ENCODE data around the gene GHSR. TPM values are rescaled to one million over a fixed set of nuclear protein-coding genes. Genes with fewer than 3 reads are reported as not detected.
"Not testable (repeated sequence)": the region's sequence is repeated elsewhere in the genome, so short reads cannot be mapped to it uniquely, and the experiment has no call there.

GHSR gene
- total RNA-seq (not detected), total RNA-seq (0 to 0.09 (median 0) reads per million in 172 experiments)
- polyA plus RNA-seq (2013, experiment 1 of 2): not detected
- polyA plus RNA-seq (2013, experiment 2 of 2): not detected

GRCh38 chr3:172447611-172448579 lies at the start of gene GHSR:
Gene GHSR, minus strand, starts transcription at chr3:172448456. Its CDS starts 43 bp downstream, at chr3:172448413.
- peak within 1 kb of the TSS; percentile 35 for H3K4me3 Mint-ChIP-seq
- ChIA-PET CTCF (no interaction called here), POLR2A (no interaction called here)
- Histone ChIP-seq H3K4me3 (ENCODE audit: low read length) (peak within 1 kb of the TSS; percentile 17), H3K27me3 (ENCODE audit: control insufficient read depth in 1 of 2, insufficient read depth in 2 of 2, low read length in 2 of 2) (peaks cover 47 to 71% of the 10 kb centered on the region in 2 experiments), H3K27ac (ENCODE audit: low read depth in 1 of 2, low read length in 2 of 2) (no peak within 1 kb of the TSS), H3K9me3 (ENCODE audit: control insufficient read depth in 1 of 2, insufficient read depth in 1 of 2, low read length in 2 of 2) (peaks cover 0 to 28% of the 10 kb centered on the region in 2 experiments), H3K4me1 (ENCODE audit: insufficient read depth, low read length) (peaks cover 25% of the 10 kb centered on the region), H3K36me3 (ENCODE audit: insufficient read depth, low read length) (no peaks in the 10 kb centered on the region)
- no peak for ATAC-seq (ENCODE audit: poor library complexity)
- DNase-seq: peak in 3 of 14 experiments; percentile 11 to 37 (median 20)
- peaks cover 32% of the 10 kb centered on the region for H3K4me1 Mint-ChIP-seq (ENCODE audit: low read depth)
- H3K9me3 Mint-ChIP-seq: no peaks in the 10 kb centered on the region
- no peaks in the 10 kb centered on the region for H3K36me3 Mint-ChIP-seq (ENCODE audit: low read depth)
- H3K27me3 Mint-ChIP-seq: peaks cover 84% of the 10 kb centered on the region
- no peak for TF ChIP-seq CTCF (IDR thresholded peaks at IDR 0.05)
- H3K27ac Mint-ChIP-seq: no peak within 1 kb of the TSS
- intact Hi-C loops (cut with DNase I, micrococcal nuclease): no loop called here

- H3K4me1 ChIP-seq (ENCODE audit: insufficient read depth, low read length); H3K27ac ChIP-seq (ENCODE audit: low read depth in 1 of 2, low read length in 2 of 2); H3K36me3 Mint-ChIP-seq (ENCODE audit: low read depth); H3K4me3 ChIP-seq (ENCODE audit: low read length); H3K4me3 Mint-ChIP-seq; H3K4me1 Mint-ChIP-seq (ENCODE audit: low read depth); H3K9me3 Mint-ChIP-seq; H3K9me3 ChIP-seq (ENCODE audit: control insufficient read depth in 1 of 2, insufficient read depth in 1 of 2, low read length in 2 of 2); POLR2A ChIA-PET; H3K27ac Mint-ChIP-seq; H3K27me3 Mint-ChIP-seq; H3K27me3 ChIP-seq (ENCODE audit: control insufficient read depth in 1 of 2, insufficient read depth in 2 of 2, low read length in 2 of 2); H3K36me3 ChIP-seq (ENCODE audit: insufficient read depth, low read length): not testable (repeated sequence)
- intact Hi-C loops (cut with DNase I, micrococcal nuclease): loop anchor here (1.0 to 2.0 kb wide), 2 partner anchors 106 to 177 kb away; no protein-coding TSS in a partner anchor
- DNase-seq (peak; percentile 62 to 88 (median 76)), ATAC-seq (ENCODE audit: poor library complexity) (peak; percentile 65)
- CTCF ChIA-PET: interaction anchor here (0.7 to 2.1 kb wide), 2 partner anchors 41 to 105 kb away, joined by 3 to 16 read pairs; no protein-coding TSS in a partner anchor
- TF ChIP-seq CTCF (IDR thresholded peaks at IDR 0.05): peak; percentile 85
Observed at GRCh38 chr3:172490198-172490669, 42.0 kb upstream of the GHSR start.

- TF ChIP-seq CTCF (IDR thresholded peaks at IDR 0.05): no peak
- H3K9me3 Mint-ChIP-seq: no peaks in the 10 kb centered on the region
Observed at GRCh38 chr3:172478116-172478515, 29.9 kb upstream of the GHSR start.

More at GRCh38 chr3:172478116-172478515, 29.9 kb upstream of the GHSR start:
- peak in 1 of 14 experiments; percentile 4 for DNase-seq
- no peaks in the 10 kb centered on the region for H3K36me3 ChIP-seq (ENCODE audit: insufficient read depth, low read length)
- Mint-ChIP-seq H3K4me3 (no peak overlapping the region), H3K36me3 (ENCODE audit: low read depth) (no peaks in the 10 kb centered on the region), H3K4me1 (ENCODE audit: low read depth) (peaks cover 16% of the 10 kb centered on the region), H3K27me3 (no peaks in the 10 kb centered on the region), H3K27ac (peak overlapping the region; percentile 80)
- no peak overlapping the region for H3K4me3 ChIP-seq (ENCODE audit: low read length)
- H3K9me3 ChIP-seq (ENCODE audit: control insufficient read depth in 1 of 2, insufficient read depth in 1 of 2, low read length in 2 of 2): no peaks in the 10 kb centered on the region
- POLR2A ChIA-PET: interaction anchor here (1.0 kb wide), 2 partner anchors 17 to 44 kb away, joined by 3 read pairs; no protein-coding TSS in a partner anchor
- CTCF ChIA-PET: interaction anchor here (0.8 to 2.9 kb wide), 3 partner anchors 17 to 146 kb away, joined by 3 to 12 read pairs (median 3); no protein-coding TSS in a partner anchor
- no peaks in the 10 kb centered on the region for H3K27me3 ChIP-seq (ENCODE audit: control insufficient read depth in 1 of 2, insufficient read depth in 2 of 2, low read length in 2 of 2)
- H3K4me1 ChIP-seq (ENCODE audit: insufficient read depth, low read length): no peaks in the 10 kb centered on the region
- intact Hi-C loops (cut with DNase I, micrococcal nuclease): loop anchor here (5.0 to 10.0 kb wide), 2 partner anchors 146 to 1513 kb away; no protein-coding TSS in a partner anchor
- ATAC-seq (ENCODE audit: poor library complexity): no peak
- H3K27ac ChIP-seq (ENCODE audit: low read depth in 1 of 2, low read length in 2 of 2): no peak overlapping the region

Data from CD4-positive, alpha-beta T cell (primary cell).